Neural cell (in vitro differentiated cells): ENCODE results near the gene SDK1. TPM values are rescaled to one million over a fixed set of nuclear protein-coding genes. Genes with fewer than 3 reads are reported as not detected.

Experiments
- H2AFZ ChIP-seq: fragments of 200-600, 300-800 bp; sonication (generic), shearing (Covaris generic); 2 replicates; pipeline ENCODE4 v1.6.0; 2014; ENCODE audit warnings: low read depth, mild to moderate bottlenecking, antibody characterized with exemption, low read length, moderate library complexity
- H3F3A ChIP-seq: fragments of 200-600 bp; shearing (Covaris generic); 2 replicates; pipeline ENCODE4 v1.6.1; 2016; ENCODE audit warnings: mild to moderate bottlenecking, moderate library complexity, mixed read lengths, antibody characterized with exemption, low read length; ENCODE audit not compliant: insufficient read depth, poor library complexity, severe bottlenecking
- H3K27ac ChIP-seq: fragments of 200-600, 300-800 bp; sonication (generic), shearing (Covaris generic); 2 replicates; pipeline ENCODE4 v1.5.1; 2014; ENCODE audit warnings: mild to moderate bottlenecking, low read length, moderate library complexity
- H3K27me3 ChIP-seq: fragments of 300-800, 200-600 bp; sonication (generic), shearing (Covaris generic); 2 replicates; pipeline ENCODE4 v1.6.0; 2014; ENCODE audit warnings: mild to moderate bottlenecking, low read depth, low read length, moderate library complexity; ENCODE audit not compliant: insufficient read depth
- H3K36me3 ChIP-seq: fragments of 300-800, 200-600 bp; sonication (generic), shearing (Covaris generic); 2 replicates; pipeline ENCODE4 v1.5.1; 2014; ENCODE audit warnings: mild to moderate bottlenecking, antibody characterized with exemption, low read length, moderate library complexity; ENCODE audit not compliant: insufficient read depth
- H3K4me2 ChIP-seq: fragments of 300-800, 200-600 bp; sonication (generic), shearing (Covaris generic); 2 replicates; pipeline ENCODE4 v1.6.0; 2014; ENCODE audit warnings: mild to moderate bottlenecking, low read length
- H3K4me3 ChIP-seq: fragments of 300-800, 200-600 bp; sonication (generic), shearing (Covaris generic); 2 replicates; pipeline ENCODE4 v1.5.1; 2014; ENCODE audit warnings: mild to moderate bottlenecking, low read length, moderate library complexity
- H3K79me2 ChIP-seq: fragments of 200-600 bp; shearing (Covaris generic); replicated peaks from 2 replicates; pipeline ENCODE4 v1.6.0; 2014; ENCODE audit warnings: mild to moderate bottlenecking, low read length, moderate library complexity; ENCODE audit not compliant: insufficient read depth
- H3K9ac ChIP-seq: fragments of 300-800, 200-600 bp; sonication (generic), shearing (Covaris generic); 2 replicates; pipeline ENCODE4 v1.6.1; 2016; ENCODE audit warnings: mild to moderate bottlenecking, low read length, mixed read lengths
- H3K9me2 ChIP-seq: fragments of 200-600 bp; shearing (Covaris generic); 2 replicates; pipeline ENCODE4 v1.6.1; 2016; ENCODE audit warnings: mild to moderate bottlenecking, low read length, mixed read lengths; ENCODE audit not compliant: insufficient read depth
- H3K9me3 ChIP-seq: fragments of 200-600, 300-800 bp; sonication (generic), shearing (Covaris generic); 2 replicates; pipeline ENCODE4 v1.6.1; 2016; ENCODE audit warnings: mild to moderate bottlenecking, mixed run types, low read length, moderate library complexity, mixed read lengths
- H4K20me1 ChIP-seq: fragments of 200-600 bp; shearing (Covaris generic); 2 replicates; pipeline ENCODE4 v1.6.1; 2016; ENCODE audit warnings: mild to moderate bottlenecking, mixed run types; ENCODE audit not compliant: insufficient read depth
- CTCF ChIP-seq: fragments of 450-650 bp; IDR thresholded peaks from 2 replicates; pipeline ENCODE4 v1.5.1; 2014; ENCODE audit warnings: antibody characterized with exemption, mild to moderate bottlenecking, moderate library complexity; ENCODE audit not compliant: poor library complexity, severe bottlenecking
- EP300 ChIP-seq: fragments of 450-650 bp; conservative IDR thresholded peaks from 2 replicates; pipeline ENCODE4 v1.6.1; 2014; ENCODE audit warnings: antibody characterized with exemption, mild to moderate bottlenecking, moderate library complexity; ENCODE audit not compliant: poor library complexity, severe bottlenecking
- EZH2 ChIP-seq: fragments of 200-600, 300-800 bp; shearing (Covaris generic), sonication (generic); IDR thresholded peaks from 2 replicates; pipeline ENCODE4 v1.6.1; 2014; ENCODE audit warnings: antibody characterized with exemption, low read length, borderline replicate concordance, mild to moderate bottlenecking; ENCODE audit not compliant: insufficient read depth, poor library complexity, severe bottlenecking
- MXI1 ChIP-seq: fragments of 450-650 bp; conservative IDR thresholded peaks from 2 replicates; pipeline ENCODE4 v1.6.1; 2014; ENCODE audit warnings: antibody characterized with exemption, mild to moderate bottlenecking; ENCODE audit not compliant: poor library complexity, severe bottlenecking
- POLR2AphosphoS5 ChIP-seq: IDR thresholded peaks from 2 replicates; pipeline ENCODE4 v1.6.1; 2012
- RAD21 ChIP-seq: fragments of 450-650 bp; conservative IDR thresholded peaks from 2 replicates; pipeline ENCODE4 v1.6.1; 2014; ENCODE audit warnings: antibody characterized with exemption, mild to moderate bottlenecking, moderate library complexity
- REST ChIP-seq: IDR thresholded peaks from 2 replicates; pipeline ENCODE4 v1.6.1; 2012; ENCODE audit warnings: borderline replicate concordance
- SMC3 ChIP-seq: fragments of 450-650 bp; conservative IDR thresholded peaks from 2 replicates; pipeline ENCODE4 v1.6.1; 2014; ENCODE audit warnings: antibody characterized with exemption, mild to moderate bottlenecking, moderate library complexity; ENCODE audit not compliant: poor library complexity
- TAF1 ChIP-seq: IDR thresholded peaks from 2 replicates; pipeline ENCODE4 v1.6.1; 2012; ENCODE audit warnings: low read depth
- polyA plus RNA-seq: library from polyadenylated mRNA; depleted of rRNA; stranded (reverse); fragments of >200 nt; gene quantifications from 2 replicates; pipeline ENCODE4 v1.2.3, GENCODE V29; 2014

SDK1 gene
- polyA plus RNA-seq, 1 donor from 2014 or later: 2.7 TPM

GRCh38 chr7:3271298-3271697 lies 29.8 kb upstream of the SDK1 start:
- no peaks in the 10 kb centered on the region for H3K36me3 ChIP-seq
- H2AFZ ChIP-seq: no peak overlapping the region
- TF ChIP-seq REST (no peak), EZH2 (no peak), POLR2AphosphoS5 (no peak), TAF1 (no peak), SMC3 (no peak), CTCF (no peak), MXI1 (no peak), EP300 (no peak), RAD21 (no peak)
- no peaks in the 10 kb centered on the region for H3F3A ChIP-seq
- H3K9ac ChIP-seq: no peak overlapping the region
- no peak overlapping the region for H3K4me2 ChIP-seq
- no peaks in the 10 kb centered on the region for H3K9me3 ChIP-seq
- no peak overlapping the region for H3K27ac ChIP-seq
- H3K9me2 ChIP-seq: no peaks in the 10 kb centered on the region
- H3K4me3 ChIP-seq: no peak overlapping the region
- H3K79me2 ChIP-seq: no peaks in the 10 kb centered on the region
- H3K27me3 ChIP-seq: no peaks in the 10 kb centered on the region
- H4K20me1 ChIP-seq: no peaks in the 10 kb centered on the region

GRCh38 chr7:3272691-3273141 lies 28.3 kb upstream of the SDK1 start:
- Histone ChIP-seq H3K27ac (no peak overlapping the region), H3K27me3 (no peaks in the 10 kb centered on the region), H3K4me3 (no peak overlapping the region), H3K4me2 (no peak overlapping the region), H3K9me3 (no peaks in the 10 kb centered on the region), H3F3A (no peaks in the 10 kb centered on the region), H3K36me3 (no peaks in the 10 kb centered on the region), H3K9me2 (no peaks in the 10 kb centered on the region), H3K9ac (no peak overlapping the region), H4K20me1 (no peaks in the 10 kb centered on the region), H3K79me2 (no peaks in the 10 kb centered on the region), H2AFZ (no peak overlapping the region)
- TF ChIP-seq TAF1 (no peak), SMC3 (no peak), EP300 (no peak), POLR2AphosphoS5 (no peak), EZH2 (no peak), MXI1 (no peak), RAD21 (no peak), CTCF (no peak), REST (no peak)
